H1 (cell line): ENCODE data around the gene ASCL5. TPM values are rescaled to one million over a fixed set of nuclear protein-coding genes. Genes with fewer than 3 reads are reported as not detected.

ENCODE experiments used
- CTCF ChIA-PET: fragments of 300-600 bp; sonication (Branson Sonifier 250); formaldehyde crosslinking; loops from one replicate; lab custom pipeline; 2021; ENCODE audit not compliant: partially characterized antibody; lab: Charles Lee
- POLR2A ChIA-PET: fragments of 300-600 bp; sonication (Branson Sonifier 250); formaldehyde crosslinking; loops from one replicate; lab custom pipeline; 2021; ENCODE audit warnings: inconsistent platforms; ENCODE audit not compliant: partially characterized antibody; lab: Charles Lee
- DNase-seq, 2 experiments: peaks; one replicate each; pipeline versions ENCODE4 v3.0.0 to v3.0.0-alpha.2; 2010 to 2022; ENCODE audit warnings: low spot score in 2 of 2, low read depth in 1 of 2, mixed read lengths in 1 of 2
- FAIRE-seq: peaks from 2 replicates; lab custom pipeline; 2011; peaks lifted over from hg19 to GRCh38; lab: Jason Lieb, UNC
- H2AFZ ChIP-seq: 2 replicates; pipeline ENCODE4 v1.8.1; 2012; ENCODE audit warnings: low read length, inconsistent platforms
- H2AK5ac ChIP-seq: 2 replicates; pipeline ENCODE4 v1.6.1; 2013; ENCODE audit warnings: low read depth, low read length
- H2BK120ac ChIP-seq: replicated peaks from 2 replicates; pipeline ENCODE3; 2013; ENCODE audit warnings: low read depth, low read length, inconsistent platforms
- H2BK12ac ChIP-seq: 2 replicates; pipeline ENCODE4 v1.6.1; 2013; ENCODE audit warnings: low read depth, low read length
- H2BK15ac ChIP-seq: 2 replicates; pipeline ENCODE4 v1.6.1; 2013; ENCODE audit warnings: low read length
- H2BK20ac ChIP-seq: 2 replicates; pipeline ENCODE4 v1.6.1; 2013; ENCODE audit warnings: low read length
- H2BK5ac ChIP-seq: 2 replicates; pipeline ENCODE4 v1.6.1; 2013; ENCODE audit warnings: low read depth, low read length
- H3K14ac ChIP-seq: 2 replicates; pipeline ENCODE4 v1.6.1; 2013; ENCODE audit warnings: inconsistent platforms; ENCODE audit not compliant: insufficient read length
- H3K18ac ChIP-seq: 2 replicates; pipeline ENCODE4 v1.6.1; 2013; ENCODE audit warnings: low read length; ENCODE audit errors: extremely low read depth
- H3K23ac ChIP-seq: 2 replicates; pipeline ENCODE4 v1.6.1; 2013; ENCODE audit warnings: inconsistent platforms; ENCODE audit not compliant: insufficient read length
- H3K23me2 ChIP-seq: 2 replicates; pipeline ENCODE4 v1.6.1; 2013; ENCODE audit warnings: low read depth, low read length
- H3K27ac ChIP-seq: 2 replicates; pipeline ENCODE4 v1.6.1; 2011; ENCODE audit warnings: low read depth, low read length, inconsistent platforms
- H3K27me3 ChIP-seq, 4 experiments: replicated peaks in 1 of 4; 1 replicate in 1 of 4; 2 replicates in 3 of 4; pipeline versions ENCODE4 v1.6.1 to v1.8.1; 2011 to 2013; ENCODE audit warnings: low read length in 3 of 4, mild to moderate bottlenecking in 3 of 4, inconsistent platforms in 2 of 4, mixed read lengths in 2 of 4, moderate library complexity in 1 of 4; ENCODE audit not compliant: control insufficient read depth in 3 of 4, insufficient read depth in 3 of 4; ENCODE audit errors: extremely low read depth in 1 of 4
- H3K36me3 ChIP-seq, 4 experiments: 2 replicates each; pipeline versions ENCODE4 v1.6.1 to v1.8.1; 2011 to 2013; ENCODE audit warnings: mild to moderate bottlenecking in 4 of 4, low read length in 3 of 4, moderate library complexity in 2 of 4, control low read depth in 1 of 4, inconsistent platforms in 1 of 4; ENCODE audit not compliant: insufficient read depth in 4 of 4, control insufficient read depth in 2 of 4
- H3K4ac ChIP-seq: replicated peaks from 2 replicates; pipeline ENCODE3; 2013; ENCODE audit warnings: low read length, low read depth, mixed read lengths, inconsistent platforms; ENCODE audit not compliant: insufficient read length
- H3K4me1 ChIP-seq, 4 experiments: replicated peaks in 1 of 4; 1 replicate in 1 of 4; 2 replicates in 3 of 4; pipeline versions ENCODE4 v1.6.1 to v1.8.1; 2011 to 2013; ENCODE audit warnings: low read length in 3 of 4, inconsistent platforms in 2 of 4, mixed read lengths in 1 of 4; ENCODE audit not compliant: insufficient read depth in 4 of 4, control insufficient read depth in 3 of 4
- H3K4me2 ChIP-seq, 2 experiments: 2 replicates each; pipeline versions ENCODE4 v1.6.1 to v1.8.1; 2011 to 2013; ENCODE audit warnings: low read depth in 2 of 2, low read length in 2 of 2, control low read depth in 1 of 2, inconsistent platforms in 1 of 2, mild to moderate bottlenecking in 1 of 2; ENCODE audit not compliant: insufficient read depth in 1 of 2
- H3K4me3 ChIP-seq, 4 experiments: fragments of 200-600, 300-600 bp in 1 of 4; sonication (generic), shearing (Covaris generic), sonication (Bioruptor Twin) in 1 of 4; 2 replicates each; pipeline versions ENCODE4 v1.5.1 to v1.8.1; 2011 to 2016; ENCODE audit warnings: low read length in 4 of 4, low read depth in 3 of 4, control low read depth in 2 of 4, inconsistent platforms in 2 of 4, mild to moderate bottlenecking in 2 of 4, mixed read lengths in 1 of 4, moderate library complexity in 1 of 4; ENCODE audit not compliant: insufficient read depth in 2 of 4; ENCODE audit errors: extremely low read depth in 1 of 4
- H3K56ac ChIP-seq: replicated peaks from 2 replicates; pipeline ENCODE3; 2013; ENCODE audit warnings: low read depth, mild to moderate bottlenecking, mixed read lengths, low read length, inconsistent platforms; ENCODE audit not compliant: insufficient read length
- H3K79me1 ChIP-seq: 2 replicates; pipeline ENCODE4 v1.6.1; 2013; ENCODE audit warnings: low read depth, low read length, control low read depth
- H3K79me2 ChIP-seq, 2 experiments: 2 replicates each; pipeline versions ENCODE4 v1.6.1 to v1.8.1; 2012 to 2013; ENCODE audit warnings: low read length in 2 of 2, mild to moderate bottlenecking in 2 of 2, inconsistent platforms in 1 of 2; ENCODE audit not compliant: insufficient read depth in 2 of 2, control insufficient read depth in 1 of 2
- H3K9ac ChIP-seq, 4 experiments: replicated peaks in 1 of 4; 1 replicate in 1 of 4; 2 replicates in 3 of 4; pipeline versions ENCODE4 v1.6.1 to v1.8.1; 2011 to 2013; ENCODE audit warnings: low read depth in 3 of 4, low read length in 3 of 4, control low read depth in 2 of 4, mild to moderate bottlenecking in 2 of 4, moderate library complexity in 2 of 4, inconsistent platforms in 1 of 4; ENCODE audit errors: extremely low read depth in 1 of 4
- H3K9me3 ChIP-seq, 2 experiments: 2 replicates each; pipeline versions ENCODE4 v1.6.1 to v1.8.1; 2012 to 2013; ENCODE audit warnings: mild to moderate bottlenecking in 2 of 2, moderate library complexity in 2 of 2, control low read depth in 1 of 2, inconsistent platforms in 1 of 2, low read depth in 1 of 2, low read length in 1 of 2, mixed read lengths in 1 of 2; ENCODE audit not compliant: insufficient read depth in 2 of 2
- H4K20me1 ChIP-seq, 2 experiments: replicated peaks in 1 of 2; 2 replicates each; pipeline versions ENCODE3 to v1.8.1; 2011 to 2013; ENCODE audit warnings: inconsistent platforms in 2 of 2, low read length in 2 of 2, mild to moderate bottlenecking in 1 of 2; ENCODE audit not compliant: insufficient read depth in 2 of 2, control insufficient read depth in 1 of 2
- H4K5ac ChIP-seq: 2 replicates; pipeline ENCODE4 v1.6.1; 2013; ENCODE audit warnings: low read length, low read depth, mixed read lengths, inconsistent platforms; ENCODE audit not compliant: insufficient read length
- H4K8ac ChIP-seq: 2 replicates; pipeline ENCODE4 v1.8.0; 2013; ENCODE audit warnings: mild to moderate bottlenecking, moderate library complexity, low read length, inconsistent platforms; ENCODE audit not compliant: insufficient read depth; ENCODE audit errors: extremely low read depth
- H4K91ac ChIP-seq: replicated peaks from 2 replicates; pipeline ENCODE3; 2013; ENCODE audit warnings: low read length, mixed read lengths, inconsistent platforms; ENCODE audit not compliant: insufficient read length
- CBX5 ChIP-seq: fragments of 300-800, 300-1000 bp; sonication (generic); IDR thresholded peaks from 2 replicates; pipeline ENCODE4 v1.7.1; 2016; ENCODE audit warnings: antibody characterized with exemption, low read length, low read depth
- CREB1 ChIP-seq: IDR thresholded peaks from 2 replicates; pipeline ENCODE4 v1.6.1; 2012; ENCODE audit warnings: inconsistent platforms
- FOSL1 ChIP-seq: IDR thresholded peaks from 2 replicates; pipeline ENCODE4 v1.6.1; 2011; ENCODE audit warnings: mild to moderate bottlenecking, low read depth, low read length, moderate library complexity; ENCODE audit not compliant: insufficient read depth
- GTF2F1 ChIP-seq: IDR thresholded peaks from 2 replicates; pipeline ENCODE4 v1.6.1; 2012; ENCODE audit warnings: low read depth, low read length, improper control_type of control experiment, borderline replicate concordance
- HDAC2 ChIP-seq, 2 experiments: fragments of 300-600 bp in 1 of 2; sonication (generic) in 1 of 2; IDR thresholded peaks; 2 replicates each; pipeline ENCODE4 v1.6.1; 2011 to 2012; ENCODE audit warnings: low read depth in 2 of 2, low read length in 2 of 2, mild to moderate bottlenecking in 2 of 2, moderate library complexity in 2 of 2, borderline replicate concordance in 1 of 2, inconsistent platforms in 1 of 2
- KDM1A ChIP-seq: fragments of 200-600, 300-600 bp; sonication (generic); IDR thresholded peaks from 2 replicates; pipeline ENCODE4 v1.7.1; 2016; ENCODE audit warnings: mild to moderate bottlenecking, low read length, borderline replicate concordance
- PHF8 ChIP-seq: fragments of 200-600 bp; sonication (generic); conservative IDR thresholded peaks from 2 replicates; pipeline ENCODE4 v1.7.1; 2012; ENCODE audit warnings: low read depth, mild to moderate bottlenecking, inconsistent platforms, low read length, moderate library complexity
- POLR2A ChIP-seq, 2 experiments: IDR thresholded peaks; 1 replicate in 1 of 2; 2 replicates in 1 of 2; pipeline ENCODE4 v1.6.1; 2011; ENCODE audit warnings: low read depth in 2 of 2, low read length in 2 of 2, mild to moderate bottlenecking in 2 of 2; ENCODE audit errors: control extremely low read depth in 1 of 2
- POU5F1 ChIP-seq: IDR thresholded peaks from 2 replicates; pipeline ENCODE4 v1.6.1; 2011; ENCODE audit warnings: low read depth, mild to moderate bottlenecking, low read length, moderate library complexity
- RFX5 ChIP-seq: IDR thresholded peaks from 2 replicates; pipeline ENCODE4 v1.6.1; 2011; ENCODE audit warnings: low read depth, low read length, improper control_type of control experiment, borderline replicate concordance
- SRF ChIP-seq: IDR thresholded peaks from 2 replicates; pipeline ENCODE4 v1.6.1; 2011; ENCODE audit warnings: mild to moderate bottlenecking, low read depth, low read length, moderate library complexity
- TAF1 ChIP-seq: IDR thresholded peaks from 2 replicates; pipeline ENCODE4 v1.6.1; 2011; ENCODE audit warnings: mild to moderate bottlenecking, low read depth, low read length
- TBP ChIP-seq: IDR thresholded peaks from 2 replicates; pipeline ENCODE4 v1.6.1; 2011; ENCODE audit warnings: low read depth, low read length, improper control_type of control experiment
- ZNF274 ChIP-seq: IDR thresholded peaks from 2 replicates; pipeline ENCODE4 v1.7.0; 2012; ENCODE audit warnings: low read length, borderline replicate concordance; ENCODE audit errors: extremely low read depth
- WGBS, 2 experiments: shearing (Covaris generic) in 1 of 2; methylation state at CpG; one replicate each; pipeline versions ENCODE4 v1.1.6 to v1.1.7; 2013 to 2015; ENCODE audit warnings: low lambda C conversion rate in 2 of 2, mixed read lengths in 2 of 2, inconsistent platforms in 1 of 2, low coverage in 1 of 2, missing lambda C conversion rate in 1 of 2; ENCODE audit not compliant: insufficient replicate concordance in 2 of 2, insufficient coverage in 1 of 2, insufficient read length in 1 of 2; ENCODE audit errors: extremely low coverage in 1 of 2, missing lambda C conversion rate in 1 of 2; 5-methylcytosine and 5-hydroxymethylcytosine counted together
- polyA plus RNA-seq, 7 experiments: library from polyadenylated mRNA; depleted of rRNA in 3 of 7; stranded (reverse) in 5 of 7; unstranded in 2 of 7; fragments of >200 nt in 5 of 7; fragments of 200-250 nt in 2 of 7; gene quantifications; 1 replicate in 5 of 7; 2 replicates in 1 of 7; 4 replicates in 1 of 7; pipeline versions ENCODE4 v1.2.1 to v1.2.3, GENCODE V29; 2011 to 2013; ENCODE audit warnings: missing spikeins in 2 of 7, mixed read lengths in 2 of 7
- total RNA-seq: library from RNA; stranded (reverse); fragmentation: NEBNext Ultra II Directional; extraction: Animal tissue kit (Norgen Biotek cat#: 25700); gene quantifications from 2 replicates; pipeline ENCODE4 v1.2.1, GENCODE V29; 2021
- TF ChIP-seq, protein P1 (sequence below): IDR thresholded peaks from 2 replicates; pipeline ENCODE4 v1.6.1; 2011; ENCODE audit warnings: low read depth, mild to moderate bottlenecking, low read length; ENCODE audit not compliant: insufficient read depth

Gene ASCL5
- total and polyA plus RNA-seq, 2 of the 8 experiments (the other 6 are each of a cell fraction or from before 2014, with no cell fraction given), result 0.29 to 0.41 TPM

DNA sequence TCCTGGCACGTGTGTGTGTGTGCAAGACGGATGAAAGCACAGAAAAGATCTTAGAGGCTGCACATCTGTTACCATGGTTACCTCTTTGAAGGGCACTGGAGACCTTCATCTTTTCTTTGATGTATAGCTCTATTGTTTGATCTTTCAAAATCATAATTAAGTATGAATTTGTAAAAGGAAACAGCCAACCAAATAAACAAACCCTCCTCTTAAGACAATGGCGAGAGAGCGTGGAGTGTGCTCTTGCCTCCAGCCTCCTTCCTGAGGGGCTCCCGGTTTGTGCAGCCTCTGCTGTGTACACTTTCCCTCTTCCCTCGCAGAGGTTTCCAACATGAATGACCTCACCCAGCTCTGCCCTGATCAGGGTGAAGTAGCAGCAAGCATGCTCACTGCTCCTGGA, 42.7 kb downstream of the ASCL5 start:
- no peak overlapping the region for H2BK120ac ChIP-seq
- H3K18ac ChIP-seq, result no peak overlapping the region
- H4K91ac ChIP-seq, result no peak overlapping the region
- no peaks in the 10 kb centered on the region for H3K36me3 ChIP-seq
- H3K27ac ChIP-seq, result no peak overlapping the region
- H4K8ac ChIP-seq, result no peak overlapping the region
- no peak overlapping the region for H2BK15ac ChIP-seq
- H3K79me2 ChIP-seq, result no peaks in the 10 kb centered on the region
- H2BK20ac ChIP-seq, result no peak overlapping the region
- H2AK5ac ChIP-seq, result no peak overlapping the region
- no peaks in the 10 kb centered on the region for H3K4me1 ChIP-seq
- H2BK12ac ChIP-seq, result no peak overlapping the region
- FAIRE-seq (no peak), DNase-seq (no peak)
- no peak overlapping the region for H3K4me2 ChIP-seq
- H3K9me3 ChIP-seq, result no peaks in the 10 kb centered on the region
- ChIA-PET POLR2A (interaction anchor here (0.7 kb wide), 1 partner anchor 191 kb away, joined by 3 read pairs; no protein-coding TSS in a partner anchor), CTCF (interaction anchor here (0.8 to 10.0 kb wide), 14 partner anchors 9 to 112 kb away, joined by 3 to 343 read pairs (median 20); partner anchors contain the start of genes CACNA1S and KIF21B)
- no peak overlapping the region for H3K4me3 ChIP-seq
- TF ChIP-seq, protein P1, sequence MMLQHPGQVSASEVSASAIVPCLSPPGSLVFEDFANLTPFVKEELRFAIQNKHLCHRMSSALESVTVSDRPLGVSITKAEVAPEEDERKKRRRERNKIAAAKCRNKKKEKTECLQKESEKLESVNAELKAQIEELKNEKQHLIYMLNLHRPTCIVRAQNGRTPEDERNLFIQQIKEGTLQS, result no peak
- TF ChIP-seq KDM1A (no peak), PHF8 (no peak), CREB1 (no peak), TBP (no peak), RFX5 (no peak), HDAC2 (IDR thresholded peaks at IDR 0.05; ENCODE audit: borderline replicate concordance in 1 of 2, low read depth in 2 of 2, low read length in 2 of 2) (no peak), POU5F1 (no peak), CBX5 (no peak), TAF1 (no peak), FOSL1 (no peak), SRF (no peak), ZNF274 (no peak), GTF2F1 (no peak), POLR2A (IDR thresholded peaks at IDR 0.05; ENCODE audit: control extremely low read depth in 1 of 2, low read depth in 2 of 2, low read length in 2 of 2) (no peak)
- no peak overlapping the region for H2BK5ac ChIP-seq
- no peaks in the 10 kb centered on the region for H3K23me2 ChIP-seq
- H3K27me3 ChIP-seq, result no peaks in the 10 kb centered on the region
- WGBS, 2 experiments, result 86% methylated on average over 6 of the region's 6 CpGs; no CpG with 5 or more reads in 1 of the 2 experiments
- H3K4ac ChIP-seq, result no peak overlapping the region
- no peak overlapping the region for H3K9ac ChIP-seq
- H4K5ac ChIP-seq, result no peak overlapping the region
- H3K23ac ChIP-seq, result no peak overlapping the region
- no peak overlapping the region for H3K56ac ChIP-seq
- H4K20me1 ChIP-seq, result no peaks in the 10 kb centered on the region
- H3K79me1 ChIP-seq, result no peaks in the 10 kb centered on the region
- no peak overlapping the region for H2AFZ ChIP-seq
- H3K14ac ChIP-seq, result no peak overlapping the region
